Nephron progenitor cell (in vitro differentiated cells): ENCODE data around the gene KCNQ4.
A peak's percentile ranks its signal among the peaks of the same experiment; 100 is the strongest.

Source experiments
- DNase-seq: peaks from one replicate; pipeline ENCODE4 v3.0.0; 2021
- H3K27ac Mint-ChIP-seq: 2 replicates; pipeline ENCODE4 v1.8.0; 2021; ENCODE audit warnings: mild to moderate bottlenecking, moderate library complexity, mixed read lengths
- H3K27me3 Mint-ChIP-seq: 2 replicates; pipeline ENCODE4 v1.8.0; 2021; ENCODE audit warnings: mild to moderate bottlenecking, low read depth, mixed read lengths; ENCODE audit not compliant: poor library complexity
- H3K36me3 Mint-ChIP-seq: 2 replicates; pipeline ENCODE4 v1.8.0; 2021; ENCODE audit warnings: low read depth, mixed read lengths
- H3K4me1 Mint-ChIP-seq: 2 replicates; pipeline ENCODE4 v1.8.0; 2021; ENCODE audit warnings: mixed read lengths
- H3K4me3 Mint-ChIP-seq: 2 replicates; pipeline ENCODE4 v1.8.0; 2021; ENCODE audit warnings: mild to moderate bottlenecking, moderate library complexity, mixed read lengths
- H3K9me3 Mint-ChIP-seq: 2 replicates; pipeline ENCODE4 v1.8.0; 2021; ENCODE audit warnings: mild to moderate bottlenecking, moderate library complexity, mixed read lengths
- CTCF ChIP-seq: fragments of 200-600 bp; sonication (generic); IDR thresholded peaks from 2 replicates; pipeline ENCODE4 v1.5.0; 2021; ENCODE audit warnings: antibody characterized with exemption

KCNQ4 gene

GRCh38 chr1:40862008-40862863 is 78.6 kb downstream of the KCNQ4 start, which contains the start of gene CITED4:
Gene CITED4 (minus strand): TSS chr1:40862363. CDS start chr1:40862127, 236 bp downstream.
- peak; percentile 13 for TF ChIP-seq CTCF
- Mint-ChIP-seq H3K36me3 (no peaks in the 10 kb centered on the region), H3K4me3 (peak within 1 kb of the TSS; percentile 85), H3K27ac (no peak within 1 kb of the TSS), H3K27me3 (peaks cover 39% of the 10 kb centered on the region), H3K9me3 (no peaks in the 10 kb centered on the region), H3K4me1 (peaks cover 32% of the 10 kb centered on the region)
- peak; percentile 98 for DNase-seq

- peaks cover 10% of the 10 kb centered on the region for H3K4me1 Mint-ChIP-seq
- H3K27ac Mint-ChIP-seq = no peak overlapping the region
- peaks cover 11% of the 10 kb centered on the region for H3K27me3 Mint-ChIP-seq
- no peaks in the 10 kb centered on the region for H3K36me3 Mint-ChIP-seq
- no peaks in the 10 kb centered on the region for H3K9me3 Mint-ChIP-seq
- TF ChIP-seq CTCF = no peak
- DNase-seq = no peak
- H3K4me3 Mint-ChIP-seq = no peak overlapping the region
Measured at GRCh38 chr1:40868051-40868723, 84.6 kb downstream of the KCNQ4 start.

GRCh38 chr1:40870135-40870728 is 86.6 kb downstream of the KCNQ4 start:
- Mint-ChIP-seq H3K4me1 (no peaks in the 10 kb centered on the region), H3K27me3 (peaks cover 17% of the 10 kb centered on the region), H3K27ac (no peak overlapping the region), H3K36me3 (no peaks in the 10 kb centered on the region), H3K9me3 (no peaks in the 10 kb centered on the region), H3K4me3 (no peak overlapping the region)
- no peak for DNase-seq
- no peak for TF ChIP-seq CTCF

- H3K4me1 Mint-ChIP-seq = peaks cover under 1% of the 10 kb centered on the region
- no peaks in the 10 kb centered on the region for H3K36me3 Mint-ChIP-seq
- peaks cover 13% of the 10 kb centered on the region for H3K9me3 Mint-ChIP-seq
- no peak overlapping the region for H3K4me3 Mint-ChIP-seq
- no peak for TF ChIP-seq CTCF
- no peak for DNase-seq
- H3K27ac Mint-ChIP-seq = peak overlapping the region; percentile 8
- peaks cover 20% of the 10 kb centered on the region for H3K27me3 Mint-ChIP-seq
Measured at GRCh38 chr1:40872276-40872675, 88.7 kb downstream of the KCNQ4 start.

GRCh38 chr1:40873863-40874472 is 90.4 kb downstream of the KCNQ4 start:
- Mint-ChIP-seq H3K9me3 (peaks cover 13% of the 10 kb centered on the region), H3K4me3 (no peak overlapping the region), H3K27me3 (peaks cover 15% of the 10 kb centered on the region), H3K27ac (no peak overlapping the region), H3K36me3 (no peaks in the 10 kb centered on the region), H3K4me1 (peaks cover 12% of the 10 kb centered on the region)
- no peak for TF ChIP-seq CTCF
- DNase-seq = no peak
